Nephron progenitor cell (in vitro differentiated cells): ENCODE results near the gene HPS1.

ENCODE experiments used
- DNase-seq: peaks from one replicate; pipeline ENCODE4 v3.0.0; 2021
- H3K27ac Mint-ChIP-seq: 2 replicates; pipeline ENCODE4 v1.8.0; 2021; ENCODE audit warnings: mild to moderate bottlenecking, moderate library complexity, mixed read lengths
- H3K27me3 Mint-ChIP-seq: 2 replicates; pipeline ENCODE4 v1.8.0; 2021; ENCODE audit warnings: mild to moderate bottlenecking, low read depth, mixed read lengths; ENCODE audit not compliant: poor library complexity
- H3K36me3 Mint-ChIP-seq: 2 replicates; pipeline ENCODE4 v1.8.0; 2021; ENCODE audit warnings: low read depth, mixed read lengths
- H3K4me1 Mint-ChIP-seq: 2 replicates; pipeline ENCODE4 v1.8.0; 2021; ENCODE audit warnings: mixed read lengths
- H3K4me3 Mint-ChIP-seq: 2 replicates; pipeline ENCODE4 v1.8.0; 2021; ENCODE audit warnings: mild to moderate bottlenecking, moderate library complexity, mixed read lengths
- H3K9me3 Mint-ChIP-seq: 2 replicates; pipeline ENCODE4 v1.8.0; 2021; ENCODE audit warnings: mild to moderate bottlenecking, moderate library complexity, mixed read lengths
- TF ChIP-seq, protein P1 (sequence below): fragments of 200-600 bp; sonication (generic); IDR thresholded peaks from 2 replicates; pipeline ENCODE4 v1.5.0; 2021; ENCODE audit warnings: antibody characterized with exemption

HPS1 gene

DNA sequence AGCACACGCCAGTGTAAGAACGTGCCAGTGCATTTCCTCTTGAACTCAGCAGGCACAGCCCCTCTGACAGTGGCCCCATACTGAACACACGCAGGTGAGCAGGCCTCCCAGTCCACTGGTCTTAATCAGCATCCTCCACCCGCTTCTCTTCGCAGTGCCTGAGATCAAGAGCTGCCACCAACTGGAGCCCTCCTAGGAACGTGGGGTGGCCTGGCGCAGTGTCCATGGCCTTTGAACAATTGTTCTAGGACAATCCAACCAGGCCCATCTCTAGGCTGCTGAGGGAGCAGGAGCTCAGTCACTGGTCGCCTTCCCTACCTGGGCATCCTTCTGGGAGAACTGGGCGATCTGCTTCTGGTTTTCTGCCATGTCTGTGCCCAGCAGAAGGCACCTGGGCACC, 47.0 kb downstream of the HPS1 start:
- H3K9me3 Mint-ChIP-seq: no peaks in the 10 kb centered on the region
- TF ChIP-seq, protein P1, sequence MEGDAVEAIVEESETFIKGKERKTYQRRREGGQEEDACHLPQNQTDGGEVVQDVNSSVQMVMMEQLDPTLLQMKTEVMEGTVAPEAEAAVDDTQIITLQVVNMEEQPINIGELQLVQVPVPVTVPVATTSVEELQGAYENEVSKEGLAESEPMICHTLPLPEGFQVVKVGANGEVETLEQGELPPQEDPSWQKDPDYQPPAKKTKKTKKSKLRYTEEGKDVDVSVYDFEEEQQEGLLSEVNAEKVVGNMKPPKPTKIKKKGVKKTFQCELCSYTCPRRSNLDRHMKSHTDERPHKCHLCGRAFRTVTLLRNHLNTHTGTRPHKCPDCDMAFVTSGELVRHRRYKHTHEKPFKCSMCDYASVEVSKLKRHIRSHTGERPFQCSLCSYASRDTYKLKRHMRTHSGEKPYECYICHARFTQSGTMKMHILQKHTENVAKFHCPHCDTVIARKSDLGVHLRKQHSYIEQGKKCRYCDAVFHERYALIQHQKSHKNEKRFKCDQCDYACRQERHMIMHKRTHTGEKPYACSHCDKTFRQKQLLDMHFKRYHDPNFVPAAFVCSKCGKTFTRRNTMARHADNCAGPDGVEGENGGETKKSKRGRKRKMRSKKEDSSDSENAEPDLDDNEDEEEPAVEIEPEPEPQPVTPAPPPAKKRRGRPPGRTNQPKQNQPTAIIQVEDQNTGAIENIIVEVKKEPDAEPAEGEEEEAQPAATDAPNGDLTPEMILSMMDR: no peak
- H3K4me1 Mint-ChIP-seq: peaks cover 27% of the 10 kb centered on the region
- no peak overlapping the region for H3K27ac Mint-ChIP-seq
- no peak for DNase-seq
- H3K27me3 Mint-ChIP-seq: peaks cover 5% of the 10 kb centered on the region
- no peak overlapping the region for H3K4me3 Mint-ChIP-seq
- H3K36me3 Mint-ChIP-seq: peaks cover 20% of the 10 kb centered on the region

- Mint-ChIP-seq H3K27ac (no peak overlapping the region), H3K4me1 (peaks cover 19% of the 10 kb centered on the region), H3K4me3 (no peak overlapping the region), H3K27me3 (peaks cover 12% of the 10 kb centered on the region), H3K36me3 (peaks cover 4% of the 10 kb centered on the region), H3K9me3 (no peaks in the 10 kb centered on the region)
- TF ChIP-seq, protein P1: no peak
- DNase-seq: no peak
Observed at GRCh38 chr10:98397089-98397600, 49.6 kb downstream of the HPS1 start.

DNA sequence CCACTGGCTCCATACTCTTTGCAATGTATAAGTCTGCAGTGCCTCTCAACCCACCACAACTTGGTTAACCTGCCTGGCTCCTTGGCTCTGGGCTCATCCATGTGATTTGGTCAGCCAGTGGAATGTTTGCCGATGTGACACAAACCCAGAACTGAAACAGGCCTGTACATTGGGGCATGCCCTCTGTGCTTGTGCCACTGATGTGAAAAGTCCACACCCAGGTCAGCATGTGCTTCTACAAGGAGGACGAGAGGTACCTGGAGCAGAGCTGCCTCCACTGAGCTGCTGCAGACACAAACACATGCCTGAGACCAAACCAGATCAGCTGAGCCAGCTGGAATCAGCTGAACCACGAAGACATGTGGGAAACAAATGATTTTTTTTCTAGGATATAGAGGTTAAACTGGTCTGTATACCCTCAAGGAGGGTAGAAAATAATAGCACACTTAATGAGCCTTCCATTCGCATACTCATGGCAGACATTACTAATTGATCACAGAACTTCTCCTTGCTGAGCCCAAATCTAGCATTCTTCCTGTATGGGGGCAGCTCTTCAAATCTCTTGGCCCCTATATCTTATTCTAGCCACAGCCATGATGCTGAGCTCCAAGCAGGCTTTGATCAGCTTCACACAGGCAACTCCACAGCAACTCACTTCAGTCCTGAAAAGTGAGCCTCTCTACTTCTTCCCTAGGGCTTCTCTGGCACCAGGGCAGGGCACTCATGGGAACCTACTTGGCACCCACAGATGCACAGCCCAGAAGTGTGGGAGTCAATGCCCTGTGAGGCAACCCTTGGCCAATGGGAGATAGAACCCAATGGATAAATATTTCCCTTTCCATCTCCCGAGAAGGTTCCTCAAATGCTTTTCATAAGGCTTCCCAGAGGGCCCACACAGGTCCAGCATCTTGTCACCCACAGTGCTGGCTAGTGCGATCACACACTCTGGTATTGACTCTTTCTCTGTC, 50.4 kb downstream of the HPS1 start:
- no peaks in the 10 kb centered on the region for H3K9me3 Mint-ChIP-seq
- TF ChIP-seq, protein P1: no peak
- peaks cover 12% of the 10 kb centered on the region for H3K27me3 Mint-ChIP-seq
- peaks cover 4% of the 10 kb centered on the region for H3K36me3 Mint-ChIP-seq
- no peak overlapping the region for H3K4me3 Mint-ChIP-seq
- no peak overlapping the region for H3K27ac Mint-ChIP-seq
- DNase-seq: no peak
- H3K4me1 Mint-ChIP-seq: peaks cover 21% of the 10 kb centered on the region

DNA sequence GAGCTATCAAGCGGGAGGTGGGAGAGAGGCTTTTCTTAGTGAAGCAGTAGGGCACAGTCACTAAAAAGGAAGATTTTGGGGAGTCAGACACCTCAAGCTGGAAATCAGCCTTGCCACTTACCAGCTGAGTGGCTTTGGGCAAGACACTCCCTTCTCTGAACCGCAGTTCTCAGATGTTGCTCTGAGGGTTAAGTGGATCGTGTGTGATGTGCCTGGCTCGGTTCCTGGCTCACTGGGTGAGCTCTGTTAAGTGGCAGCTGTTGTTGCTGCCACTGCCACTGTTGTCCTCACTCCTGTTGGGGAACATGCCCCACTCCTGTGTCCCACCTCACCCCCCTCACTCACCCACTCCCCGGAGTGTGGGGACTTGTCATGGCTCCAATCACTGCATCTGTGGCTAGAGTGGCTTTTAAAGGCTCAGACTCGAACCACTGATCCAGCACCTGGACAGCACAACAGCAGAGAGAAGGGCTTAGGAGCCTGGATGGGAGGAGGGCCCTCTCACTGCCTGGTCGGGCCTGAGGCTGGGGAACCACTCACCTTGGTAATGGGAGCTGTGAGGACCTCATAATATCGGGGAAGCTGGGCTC, 51.8 kb downstream of the HPS1 start:
- H3K4me3 Mint-ChIP-seq: no peak overlapping the region
- H3K36me3 Mint-ChIP-seq: peaks cover 4% of the 10 kb centered on the region
- no peaks in the 10 kb centered on the region for H3K9me3 Mint-ChIP-seq
- no peak for DNase-seq
- H3K4me1 Mint-ChIP-seq: peaks cover 26% of the 10 kb centered on the region
- TF ChIP-seq, protein P1: no peak
- H3K27ac Mint-ChIP-seq: no peak overlapping the region
- peaks cover 12% of the 10 kb centered on the region for H3K27me3 Mint-ChIP-seq

GRCh38 chr10:98391578-98391991, 55.1 kb downstream of the HPS1 start:
- H3K27ac Mint-ChIP-seq: peak overlapping the region; percentile 15
- H3K9me3 Mint-ChIP-seq: no peaks in the 10 kb centered on the region

More at GRCh38 chr10:98391578-98391991, 55.1 kb downstream of the HPS1 start:
- no peaks in the 10 kb centered on the region for H3K36me3 Mint-ChIP-seq
- DNase-seq: no peak
- H3K27me3 Mint-ChIP-seq: peaks cover 17% of the 10 kb centered on the region
- TF ChIP-seq, protein P1: no peak
- no peak overlapping the region for H3K4me3 Mint-ChIP-seq
- peaks cover 26% of the 10 kb centered on the region for H3K4me1 Mint-ChIP-seq
